Measurements from ENCODE around the gene CASD1. TPM values are rescaled to one million over a fixed set of nuclear protein-coding genes. Genes with fewer than 3 reads are reported as not detected.

CASD1 gene
- total RNA-seq, 4 donors from 2014 or later = 21.7 to 73.7 (median 63.3) TPM

GRCh38 chr7:94482796-94483195 is 26.8 kb upstream of the CASD1 start:
- intact Hi-C loops (cut with DNase I; ENCODE audit: low total_unique reads) = no loop called here
- TF ChIP-seq POLR2AphosphoS5 (IDR thresholded peaks at IDR 0.05) (no peak), EP300 (IDR thresholded peaks at IDR 0.05; ENCODE audit: low read depth) (no peak), CTCF (IDR thresholded peaks at IDR 0.05) (no peak), POLR2A (IDR thresholded peaks at IDR 0.05) (no peak)

GRCh38 chr7:94483843-94484242 is 25.8 kb upstream of the CASD1 start:
- in situ Hi-C loops (cut with MboI; ENCODE audit: low pct_ligation_motif_present in 1 of 4, low pct_unique_long_range_greater_than_20kb in 1 of 4, low sequenced_read_pairs in 3 of 4) = no loop called here
- TF ChIP-seq POLR2A (IDR thresholded peaks at IDR 0.05) = no peak
- no peak for DNase-seq
- H3K36me3 ChIP-seq = no peaks in the 10 kb centered on the region
- no peak overlapping the region for H3K4me3 ChIP-seq
- H3K4me1 ChIP-seq = no peaks in the 10 kb centered on the region
- 98% methylated on average over 2 of the region's 2 CpGs; no CpG with 5 or more reads in 1 of the 2 donors for WGBS, 2 donors (ENCODE audit: low coverage in 1 of 2)
- intact Hi-C loops (cut with DNase I; ENCODE audit: low total_unique reads) = no loop called here
- H3K9me3 ChIP-seq = no peaks in the 10 kb centered on the region
- H3K27me3 ChIP-seq = no peaks in the 10 kb centered on the region
- H3K27ac ChIP-seq = no peak overlapping the region

More at GRCh38 chr7:94482796-94483195, 26.8 kb upstream of the CASD1 start:
- DNase-seq = no peak
- in situ Hi-C loops (cut with MboI; ENCODE audit: low pct_ligation_motif_present in 1 of 4, low pct_unique_long_range_greater_than_20kb in 1 of 4, low sequenced_read_pairs in 3 of 4) = no loop called here
- Histone ChIP-seq H3K9me3 (no peaks in the 10 kb centered on the region), H3K4me3 (no peak overlapping the region), H3K36me3 (no peaks in the 10 kb centered on the region), H3K27me3 (no peaks in the 10 kb centered on the region), H3K4me1 (no peaks in the 10 kb centered on the region), H3K27ac (no peak overlapping the region)
- 91 to 93% methylated on average over 3 to 9 of the region's 9 CpGs for WGBS, 2 donors (ENCODE audit: low coverage in 1 of 2)

- no peaks in the 10 kb centered on the region for H3K27me3 ChIP-seq
- no peaks in the 10 kb centered on the region for H3K4me1 ChIP-seq
- no peak overlapping the region for H3K27ac ChIP-seq
- H3K4me3 ChIP-seq = no peak overlapping the region
- H3K9me3 ChIP-seq = no peaks in the 10 kb centered on the region
- in situ Hi-C loops (cut with MboI; ENCODE audit: low pct_ligation_motif_present in 1 of 4, low pct_unique_long_range_greater_than_20kb in 1 of 4, low sequenced_read_pairs in 3 of 4) (no loop called here), intact Hi-C loops (cut with DNase I; ENCODE audit: low total_unique reads) (no loop called here)
- DNase-seq = no peak
- no peaks in the 10 kb centered on the region for H3K36me3 ChIP-seq
- 78 to 81% methylated on average over 3 of the region's 3 CpGs for WGBS, 2 donors (ENCODE audit: low coverage in 1 of 2)
- TF ChIP-seq EP300 (IDR thresholded peaks at IDR 0.05; ENCODE audit: low read depth) = no peak
- no peak for TF ChIP-seq CTCF (IDR thresholded peaks at IDR 0.05)
- no peak for TF ChIP-seq POLR2A (IDR thresholded peaks at IDR 0.05)
- no peak for TF ChIP-seq POLR2AphosphoS5 (IDR thresholded peaks at IDR 0.05)
These were observed 23.4 kb upstream of the CASD1 start for GRCh38 chr7:94486216-94486615.

GRCh38 chr7:94491410-94491809 is 18.2 kb upstream of the CASD1 start:
- Histone ChIP-seq H3K27me3 (no peaks in the 10 kb centered on the region), H3K27ac (no peak overlapping the region), H3K4me1 (peaks cover 0 to 14% (median 6%) of the 10 kb centered on the region in 4 donors), H3K9me3 (no peaks in the 10 kb centered on the region), H3K36me3 (no peaks in the 10 kb centered on the region), H3K4me3 (no peak overlapping the region)
- in situ Hi-C loops (cut with MboI; ENCODE audit: low pct_ligation_motif_present in 1 of 4, low pct_unique_long_range_greater_than_20kb in 1 of 4, low sequenced_read_pairs in 3 of 4) = no loop called here
- 73 to 92% methylated on average over 3 of the region's 3 CpGs for WGBS, 2 donors (ENCODE audit: low coverage in 1 of 2)
- no peak for DNase-seq
- intact Hi-C loops (cut with DNase I; ENCODE audit: low total_unique reads) = no loop called here
- TF ChIP-seq POLR2A (IDR thresholded peaks at IDR 0.05) = no peak
- TF ChIP-seq CTCF (IDR thresholded peaks at IDR 0.05) = no peak
- no peak for TF ChIP-seq EP300 (IDR thresholded peaks at IDR 0.05; ENCODE audit: low read depth)

- Histone ChIP-seq H3K4me1 (peaks cover 0 to 14% (median 6%) of the 10 kb centered on the region in 4 donors), H3K4me3 (no peak overlapping the region), H3K27ac (no peak overlapping the region), H3K9me3 (no peaks in the 10 kb centered on the region), H3K36me3 (no peaks in the 10 kb centered on the region), H3K27me3 (no peaks in the 10 kb centered on the region)
- in situ Hi-C loops (cut with MboI; ENCODE audit: low pct_ligation_motif_present in 1 of 4, low pct_unique_long_range_greater_than_20kb in 1 of 4, low sequenced_read_pairs in 3 of 4) (no loop called here), intact Hi-C loops (cut with DNase I; ENCODE audit: low total_unique reads) (no loop called here)
- TF ChIP-seq POLR2A (IDR thresholded peaks at IDR 0.05) = no peak
- TF ChIP-seq POLR2AphosphoS5 (IDR thresholded peaks at IDR 0.05) = no peak
- TF ChIP-seq CTCF (IDR thresholded peaks at IDR 0.05) = no peak
- no peak for TF ChIP-seq EP300 (IDR thresholded peaks at IDR 0.05; ENCODE audit: low read depth)
- DNase-seq = no peak
- 37 to 48% methylated on average over 2 of the region's 2 CpGs for WGBS, 2 donors (ENCODE audit: low coverage in 1 of 2)
These were observed 17.0 kb upstream of the CASD1 start for GRCh38 chr7:94492601-94493000.

All from transverse colon (tissue), 4 donors.